AG10803 (cell line): ENCODE results near the gene DMGDH.

ENCODE experiments used
- DNase-seq: peaks from one replicate; pipeline ENCODE4 v3.0.0; 2010; ENCODE audit warnings: low read depth
- H3K4me3 ChIP-seq: 2 replicates; pipeline ENCODE4 v1.5.1; 2011; ENCODE audit warnings: mild to moderate bottlenecking, low read length, control low read depth
- TF ChIP-seq, protein P1 (sequence below): conservative IDR thresholded peaks from 2 replicates; pipeline ENCODE4 v1.5.1; 2011; ENCODE audit warnings: mild to moderate bottlenecking, low read length, control low read depth, inconsistent platforms

Gene DMGDH

GRCh38 chr5:79047199-79047598, 22.3 kb downstream of the DMGDH start:
- TF ChIP-seq, protein P1, sequence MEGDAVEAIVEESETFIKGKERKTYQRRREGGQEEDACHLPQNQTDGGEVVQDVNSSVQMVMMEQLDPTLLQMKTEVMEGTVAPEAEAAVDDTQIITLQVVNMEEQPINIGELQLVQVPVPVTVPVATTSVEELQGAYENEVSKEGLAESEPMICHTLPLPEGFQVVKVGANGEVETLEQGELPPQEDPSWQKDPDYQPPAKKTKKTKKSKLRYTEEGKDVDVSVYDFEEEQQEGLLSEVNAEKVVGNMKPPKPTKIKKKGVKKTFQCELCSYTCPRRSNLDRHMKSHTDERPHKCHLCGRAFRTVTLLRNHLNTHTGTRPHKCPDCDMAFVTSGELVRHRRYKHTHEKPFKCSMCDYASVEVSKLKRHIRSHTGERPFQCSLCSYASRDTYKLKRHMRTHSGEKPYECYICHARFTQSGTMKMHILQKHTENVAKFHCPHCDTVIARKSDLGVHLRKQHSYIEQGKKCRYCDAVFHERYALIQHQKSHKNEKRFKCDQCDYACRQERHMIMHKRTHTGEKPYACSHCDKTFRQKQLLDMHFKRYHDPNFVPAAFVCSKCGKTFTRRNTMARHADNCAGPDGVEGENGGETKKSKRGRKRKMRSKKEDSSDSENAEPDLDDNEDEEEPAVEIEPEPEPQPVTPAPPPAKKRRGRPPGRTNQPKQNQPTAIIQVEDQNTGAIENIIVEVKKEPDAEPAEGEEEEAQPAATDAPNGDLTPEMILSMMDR, result no peak
- H3K4me3 ChIP-seq, result no peak overlapping the region
- no peak for DNase-seq

DNA sequence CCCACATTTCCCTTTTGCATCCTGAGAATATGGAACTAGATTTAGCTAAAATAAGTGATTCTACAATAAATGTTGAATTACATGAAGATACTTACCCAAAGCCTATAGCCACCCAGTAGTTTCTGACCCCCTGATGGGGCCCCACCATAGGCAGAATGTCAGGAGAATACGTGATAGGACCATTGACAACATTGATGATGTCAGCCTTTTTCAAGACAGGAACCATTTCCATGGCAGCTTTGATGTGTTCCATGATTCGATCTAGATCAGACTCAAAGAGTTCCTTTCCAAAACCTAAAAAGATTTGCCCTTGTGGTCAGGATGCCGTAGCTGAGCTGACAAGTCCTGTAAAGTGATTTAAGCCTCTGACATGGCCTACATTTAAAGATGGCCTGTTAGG, 27.3 kb downstream of the DMGDH start:
- DNase-seq, result no peak
- no peak overlapping the region for H3K4me3 ChIP-seq
- TF ChIP-seq, protein P1, result no peak

DNA sequence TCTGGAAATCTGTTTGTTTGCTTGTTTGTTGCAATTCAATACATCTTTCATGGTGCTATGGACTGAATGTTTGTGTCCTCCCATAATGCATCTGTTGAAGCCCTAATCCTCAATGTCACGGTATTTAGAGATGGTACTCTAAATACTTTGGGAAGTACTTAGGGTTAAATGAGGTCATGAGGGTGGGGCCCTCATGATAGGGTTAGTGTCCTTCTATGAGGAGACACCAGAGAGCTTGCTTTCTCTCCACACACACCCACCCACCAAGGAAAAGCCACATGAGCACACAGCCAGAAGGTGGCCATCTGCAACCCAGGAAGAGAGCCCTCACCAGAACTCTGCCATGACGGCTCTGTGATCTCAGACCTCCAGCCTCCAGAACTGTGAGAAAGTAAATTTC, 32.7 kb downstream of the DMGDH start:
- TF ChIP-seq, protein P1, result no peak
- no peak for DNase-seq

GRCh38 chr5:79035237-79035636, 34.2 kb downstream of the DMGDH start:
- H3K4me3 ChIP-seq, result no peak overlapping the region
- TF ChIP-seq, protein P1, result no peak
- no peak for DNase-seq

More for the DNA sequence above, 32.7 kb downstream of the DMGDH start:
- H3K4me3 ChIP-seq, result no peak overlapping the region

GRCh38 chr5:79032782-79033181, 36.7 kb downstream of the DMGDH start:
- TF ChIP-seq, protein P1, result no peak
- no peak for DNase-seq
- no peak overlapping the region for H3K4me3 ChIP-seq

GRCh38 chr5:79032031-79032695, 37.3 kb downstream of the DMGDH start:
- no peak for DNase-seq
- TF ChIP-seq, protein P1, result no peak
- no peak overlapping the region for H3K4me3 ChIP-seq

- no peak for DNase-seq
- TF ChIP-seq, protein P1, result no peak
- H3K4me3 ChIP-seq, result no peak overlapping the region
Measured at GRCh38 chr5:79031485-79031867, 38.0 kb downstream of the DMGDH start.
